Nucleus accumbens (tissue), 56 donors: ENCODE results near the gene MGAT4D.
"Not testable (repeated sequence)": the region's sequence is repeated elsewhere in the genome, so short reads cannot be mapped to it uniquely, and the experiment has no call there.

Experiments used
- DNase-seq, 56 donors: peaks; one replicate each; lab custom pipeline; 2025; lab: John Stamatoyannopoulos, UW

The MGAT4D gene

DNA sequence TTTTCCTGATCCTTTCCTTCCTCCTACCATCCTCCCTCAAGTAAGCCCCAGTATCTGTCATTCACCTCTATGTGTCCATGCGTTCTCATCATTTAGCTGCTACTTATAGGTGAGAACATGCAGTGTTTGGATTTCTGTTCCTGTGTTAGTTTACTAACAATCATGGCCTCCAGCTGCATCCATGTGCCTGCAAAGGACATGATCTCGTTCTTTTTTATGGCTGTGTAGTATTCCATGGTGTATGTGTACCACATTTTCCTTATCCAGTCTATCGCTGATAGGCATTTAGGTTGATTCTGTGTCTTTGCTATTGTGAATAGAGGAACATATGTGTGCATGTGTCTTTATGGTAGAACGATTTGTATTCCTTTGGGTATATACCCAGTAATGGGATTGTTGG lies 53.7 kb downstream of the MGAT4D start:
- DNase-seq: not testable (repeated sequence)

DNA sequence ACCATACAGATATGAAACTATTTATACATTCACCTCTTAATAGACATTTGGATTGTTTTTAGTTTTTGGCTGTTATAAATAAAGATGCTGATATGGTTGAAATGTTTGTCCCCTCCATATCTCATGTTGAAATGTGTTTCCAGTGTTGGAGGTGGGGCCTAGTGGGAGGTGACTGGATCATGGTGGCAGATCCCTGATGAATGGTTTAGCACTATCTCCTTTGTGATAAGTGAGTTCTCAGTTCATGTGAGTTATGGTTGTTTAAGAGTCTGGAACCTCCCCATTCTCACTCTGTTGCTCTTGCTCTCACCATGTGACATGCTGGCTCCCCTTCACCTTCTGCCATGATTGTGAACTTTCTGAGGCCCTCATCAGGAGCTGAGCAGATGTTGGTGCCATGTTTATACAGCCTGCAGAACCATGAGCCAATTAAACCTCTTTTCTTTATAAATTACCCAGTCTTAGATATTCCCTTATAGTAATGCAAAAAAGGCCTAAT lies 58.4 kb downstream of the MGAT4D start:
- DNase-seq: no peak

- no peak for DNase-seq
Measured at GRCh38 chr4:140427919-140428471, 70.1 kb downstream of the MGAT4D start.

GRCh38 chr4:140427106-140427918 lies 70.8 kb downstream of the MGAT4D start, which contains the start of gene CLGN:
CLGN (minus strand) TSS chr4:140427648; CDS start chr4:140413078, 14,570 bp downstream.
- DNase-seq: peak in 51 of 56 donors; percentile 9 to 76 (median 48)

GRCh38 chr4:140426610-140427105 lies 71.4 kb downstream of the MGAT4D start:
- DNase-seq: peak in 7 of 56 donors; percentile 1 to 39 (median 7)

DNA sequence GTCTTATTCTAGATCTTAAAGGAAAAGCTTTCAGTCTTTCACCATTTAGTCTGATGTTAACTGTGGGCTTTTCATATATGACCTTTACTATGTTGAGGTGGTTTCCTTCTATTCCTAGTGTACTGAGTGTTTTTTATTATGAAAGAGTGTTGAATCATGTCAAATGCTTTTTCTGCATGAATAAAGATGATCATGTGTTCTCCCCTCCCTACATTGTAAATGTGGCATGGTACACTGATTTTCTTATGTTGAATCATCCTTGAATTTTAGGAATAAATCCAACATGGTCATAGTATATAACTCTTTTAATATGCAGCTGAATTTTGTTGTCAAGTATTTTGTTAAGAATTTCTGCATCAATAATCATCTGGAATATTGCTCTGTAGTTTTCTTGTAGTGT lies 75.0 kb downstream of the MGAT4D start:
- DNase-seq: no peak

- DNase-seq: not testable (repeated sequence)
Measured at GRCh38 chr4:140413130-140413969, 84.7 kb downstream of the MGAT4D start.

DNA sequence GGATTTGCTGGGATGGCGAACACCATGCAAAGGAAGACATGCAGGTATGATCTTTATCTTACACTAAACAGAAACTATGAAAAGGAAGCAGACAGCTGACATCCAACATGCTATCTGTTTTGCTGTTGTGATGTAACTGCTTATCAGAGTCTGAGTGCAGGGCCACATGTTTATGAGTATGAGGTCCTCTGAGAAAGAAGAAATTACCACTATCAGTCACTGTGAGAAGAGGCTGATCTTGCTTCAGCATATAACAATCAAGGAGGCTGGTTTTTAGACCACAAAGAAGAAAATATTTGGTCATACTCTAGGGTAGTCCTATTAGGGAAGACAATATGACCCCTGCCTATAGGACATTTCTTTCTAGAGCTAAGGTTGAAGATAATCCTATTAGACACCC lies 89.1 kb downstream of the MGAT4D start:
- no peak for DNase-seq

- no peak for DNase-seq
Measured at GRCh38 chr4:140406292-140406691, 91.8 kb downstream of the MGAT4D start.

DNA sequence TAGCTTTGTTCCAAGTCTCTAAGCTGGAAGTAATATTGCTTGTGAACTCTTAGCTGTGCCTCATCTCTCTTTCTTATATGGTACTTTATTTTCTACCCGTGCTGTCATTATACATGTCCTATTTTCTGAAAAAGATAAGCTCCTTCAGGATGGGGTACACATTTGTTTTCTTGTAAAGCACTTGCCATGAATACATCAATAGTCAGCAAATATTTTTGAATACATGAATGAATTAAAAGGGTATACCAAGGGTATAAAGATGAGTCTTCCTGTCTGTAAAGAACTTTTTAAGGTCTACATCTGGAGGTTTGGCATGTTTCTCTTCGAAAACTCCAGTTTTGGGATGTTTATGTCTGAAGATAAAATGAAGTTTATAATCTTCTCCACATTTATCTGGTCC lies 98.0 kb downstream of the MGAT4D start:
- no peak for DNase-seq

DNA sequence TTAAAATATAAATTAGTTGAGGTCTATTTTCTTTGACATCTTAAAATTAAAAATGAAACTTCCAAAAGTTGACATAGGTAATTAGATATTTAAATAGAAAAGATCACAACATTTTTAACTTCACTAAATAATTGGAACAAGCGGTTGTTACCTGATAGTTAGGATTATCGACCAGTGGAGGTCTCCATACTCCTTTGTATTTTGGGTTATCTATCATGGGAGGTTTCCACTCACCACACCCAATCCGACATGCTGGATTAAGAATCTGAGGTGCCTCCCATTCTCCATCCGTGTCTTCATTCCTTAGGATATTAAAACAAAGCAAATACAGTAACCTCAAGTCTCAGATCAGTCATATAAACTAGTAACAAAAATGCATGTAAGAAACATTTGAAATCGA lies 102.4 kb downstream of the MGAT4D start:
- DNase-seq: no peak
